HL-60 (cell line): ENCODE data around the gene FTO.

Experiments
- GABPA ChIP-seq: IDR thresholded peaks from 2 replicates; pipeline ENCODE4 v1.6.1; 2012; ENCODE audit warnings: low read depth
- POLR2AphosphoS5 ChIP-seq: IDR thresholded peaks from 2 replicates; pipeline ENCODE4 v1.6.1; 2012; ENCODE audit warnings: low read depth
- TF ChIP-seq, protein P1 (sequence below): IDR thresholded peaks from one replicate; pipeline ENCODE4 v1.5.1; 2011; ENCODE audit warnings: low read length, control low read depth, inconsistent platforms; ENCODE audit not compliant: insufficient read depth

DNA sequence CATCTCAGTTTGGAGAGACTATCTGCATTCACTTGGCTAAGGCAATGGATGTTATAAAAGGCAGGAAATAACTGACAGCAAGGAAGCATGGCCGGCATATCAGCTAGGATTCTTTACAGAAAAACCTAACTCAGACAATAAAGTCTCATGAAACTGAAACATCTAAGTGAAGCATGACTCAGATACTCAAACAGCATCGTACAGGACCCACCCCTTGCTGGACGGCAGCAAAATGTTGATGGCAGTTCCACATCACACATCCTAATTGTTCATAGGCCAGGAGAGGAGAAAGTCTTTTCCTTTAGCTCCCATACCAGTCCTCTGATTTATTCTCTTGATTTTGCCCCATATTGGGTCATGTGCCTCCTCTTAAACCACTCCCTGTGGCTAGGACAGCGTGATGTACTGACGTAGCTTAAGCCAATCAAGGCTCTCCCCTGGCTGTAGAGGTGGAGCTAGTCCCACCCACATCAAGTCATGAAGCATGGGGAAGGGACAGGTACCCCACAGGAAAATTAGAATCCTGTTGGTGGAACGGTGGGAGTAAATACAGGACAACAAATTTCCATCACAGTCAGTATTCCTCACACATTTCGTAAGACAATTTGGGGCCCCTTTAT is 403.7 kb downstream of the FTO start:
- TF ChIP-seq, protein P1, sequence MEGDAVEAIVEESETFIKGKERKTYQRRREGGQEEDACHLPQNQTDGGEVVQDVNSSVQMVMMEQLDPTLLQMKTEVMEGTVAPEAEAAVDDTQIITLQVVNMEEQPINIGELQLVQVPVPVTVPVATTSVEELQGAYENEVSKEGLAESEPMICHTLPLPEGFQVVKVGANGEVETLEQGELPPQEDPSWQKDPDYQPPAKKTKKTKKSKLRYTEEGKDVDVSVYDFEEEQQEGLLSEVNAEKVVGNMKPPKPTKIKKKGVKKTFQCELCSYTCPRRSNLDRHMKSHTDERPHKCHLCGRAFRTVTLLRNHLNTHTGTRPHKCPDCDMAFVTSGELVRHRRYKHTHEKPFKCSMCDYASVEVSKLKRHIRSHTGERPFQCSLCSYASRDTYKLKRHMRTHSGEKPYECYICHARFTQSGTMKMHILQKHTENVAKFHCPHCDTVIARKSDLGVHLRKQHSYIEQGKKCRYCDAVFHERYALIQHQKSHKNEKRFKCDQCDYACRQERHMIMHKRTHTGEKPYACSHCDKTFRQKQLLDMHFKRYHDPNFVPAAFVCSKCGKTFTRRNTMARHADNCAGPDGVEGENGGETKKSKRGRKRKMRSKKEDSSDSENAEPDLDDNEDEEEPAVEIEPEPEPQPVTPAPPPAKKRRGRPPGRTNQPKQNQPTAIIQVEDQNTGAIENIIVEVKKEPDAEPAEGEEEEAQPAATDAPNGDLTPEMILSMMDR = no peak
- TF ChIP-seq GABPA (no peak), POLR2AphosphoS5 (no peak)
